Upper lobe of left lung (tissue), 4 donors: ENCODE data around the gene OR13J1.

ENCODE experiments used
- POLR2A ChIP-seq, 4 donors: fragments of 450-650 bp; IDR thresholded peaks; one replicate each; pipeline ENCODE4 v1.5.1; 2016 to 2017; ENCODE audit warnings: antibody characterized with exemption in 4 of 4, mild to moderate bottlenecking in 2 of 4
- POLR2AphosphoS5 ChIP-seq, 2 donors: sonication (generic); formaldehyde crosslinking; IDR thresholded peaks; one replicate each; pipeline ENCODE4 v1.5.1; 2017; ENCODE audit warnings: antibody characterized with exemption in 2 of 2
- TF ChIP-seq, protein P1 (sequence below), 6 experiments: fragments of 450-650 bp in 4 of 6; fragments of 200-600 bp in 2 of 6; sonication (generic) in 2 of 6; IDR thresholded peaks; one replicate each; pipeline ENCODE4 v1.5.1; 2016 to 2019; ENCODE audit warnings: antibody characterized with exemption in 6 of 6

DNA sequence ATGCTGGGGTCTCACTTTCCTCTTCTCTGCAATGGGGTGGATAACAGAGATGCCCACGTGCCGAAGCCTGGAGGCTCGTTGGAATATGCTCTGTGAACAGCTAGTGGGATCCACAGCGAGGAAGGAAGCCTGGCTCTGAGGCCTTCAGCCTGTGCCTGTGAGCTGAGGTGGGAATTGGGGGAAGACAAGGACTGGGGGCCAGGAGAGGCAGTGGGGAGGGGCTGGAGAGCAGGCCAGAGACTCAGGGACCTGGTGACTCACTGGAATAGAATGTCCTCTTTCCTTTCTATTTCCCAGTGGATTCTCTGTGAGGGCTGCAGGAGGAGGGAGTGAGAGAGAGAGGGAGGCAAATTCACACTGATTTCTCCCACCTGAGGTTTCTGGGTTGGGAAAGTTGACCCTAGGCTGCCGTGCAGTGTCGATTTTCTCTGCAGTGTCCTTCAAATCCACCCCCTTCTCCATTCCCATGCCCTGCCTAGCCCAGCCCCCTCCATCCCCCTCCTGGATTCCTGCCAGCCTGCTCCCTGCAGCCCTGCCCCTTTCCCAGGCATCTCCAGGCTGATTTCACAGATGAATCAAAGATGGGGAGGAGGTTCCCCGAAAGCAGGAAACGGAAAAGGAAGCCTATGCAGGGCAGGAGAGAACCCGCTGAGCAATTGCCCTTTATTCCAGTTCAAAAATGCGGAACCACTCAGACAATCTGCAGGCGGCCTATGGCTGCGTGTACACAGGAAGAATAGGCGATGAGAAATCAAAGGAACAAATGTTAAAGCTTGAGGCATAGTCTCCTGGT lies 37.7 kb upstream of the OR13J1 start:
- TF ChIP-seq, protein P1, sequence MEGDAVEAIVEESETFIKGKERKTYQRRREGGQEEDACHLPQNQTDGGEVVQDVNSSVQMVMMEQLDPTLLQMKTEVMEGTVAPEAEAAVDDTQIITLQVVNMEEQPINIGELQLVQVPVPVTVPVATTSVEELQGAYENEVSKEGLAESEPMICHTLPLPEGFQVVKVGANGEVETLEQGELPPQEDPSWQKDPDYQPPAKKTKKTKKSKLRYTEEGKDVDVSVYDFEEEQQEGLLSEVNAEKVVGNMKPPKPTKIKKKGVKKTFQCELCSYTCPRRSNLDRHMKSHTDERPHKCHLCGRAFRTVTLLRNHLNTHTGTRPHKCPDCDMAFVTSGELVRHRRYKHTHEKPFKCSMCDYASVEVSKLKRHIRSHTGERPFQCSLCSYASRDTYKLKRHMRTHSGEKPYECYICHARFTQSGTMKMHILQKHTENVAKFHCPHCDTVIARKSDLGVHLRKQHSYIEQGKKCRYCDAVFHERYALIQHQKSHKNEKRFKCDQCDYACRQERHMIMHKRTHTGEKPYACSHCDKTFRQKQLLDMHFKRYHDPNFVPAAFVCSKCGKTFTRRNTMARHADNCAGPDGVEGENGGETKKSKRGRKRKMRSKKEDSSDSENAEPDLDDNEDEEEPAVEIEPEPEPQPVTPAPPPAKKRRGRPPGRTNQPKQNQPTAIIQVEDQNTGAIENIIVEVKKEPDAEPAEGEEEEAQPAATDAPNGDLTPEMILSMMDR (IDR thresholded peaks at IDR 0.05): no peak
- TF ChIP-seq POLR2AphosphoS5 (IDR thresholded peaks at IDR 0.05) (peak; percentile 40 to 76), POLR2A (IDR thresholded peaks at IDR 0.05) (peak in 1 of 4 donors; percentile 1)
